AG04450 (cell line): ENCODE data around the gene CDH4. TPM values are rescaled to one million over a fixed set of nuclear protein-coding genes. Genes with fewer than 3 reads are reported as not detected.
"Not testable (repeated sequence)": the region's sequence is repeated elsewhere in the genome, so short reads cannot be mapped to it uniquely, and the experiment has no call there.

ENCODE experiments used
- CTCF ChIA-PET: fragments of 300-600, 350-600 bp; formaldehyde crosslinking; extraction: SDS; loops from one replicate; lab custom pipeline; 2022; ENCODE audit warnings: antibody characterized with exemption, inconsistent platforms; lab: Charles Lee
- POLR2A ChIA-PET: fragments of 350-600 bp; formaldehyde crosslinking; extraction: SDS; loops from one replicate; lab custom pipeline; 2021; ENCODE audit warnings: antibody characterized with exemption, inconsistent platforms; lab: Yijun Ruan, JAX
- DNase-seq: peaks from one replicate; pipeline ENCODE4 v3.0.0-alpha.2; 2011; ENCODE audit warnings: low read depth, low spot score
- H3K27ac ChIP-seq: one replicate; pipeline ENCODE4 v1.5.1; 2012; ENCODE audit warnings: low read depth, low read length, control low read depth
- H3K27me3 ChIP-seq: one replicate; pipeline ENCODE4 v1.6.0; 2012; ENCODE audit warnings: low read length; ENCODE audit not compliant: control insufficient read depth, insufficient read depth
- H3K4me3 ChIP-seq: 2 replicates; pipeline ENCODE4 v1.5.1; 2011; ENCODE audit warnings: mild to moderate bottlenecking, low read depth, low read length, control low read depth
- H3K9me3 ChIP-seq: 2 replicates; pipeline ENCODE4 v1.5.1; 2012; ENCODE audit warnings: low read length; ENCODE audit not compliant: control insufficient read depth, insufficient read depth
- CTCF ChIP-seq: IDR thresholded peaks from 2 replicates; pipeline ENCODE4 v1.5.1; 2011; ENCODE audit warnings: low read depth, low read length, control low read depth, inconsistent platforms
- polyA plus RNA-seq: library from polyadenylated mRNA; depleted of rRNA; stranded (reverse); fragments of >200 nt; gene quantifications from 2 replicates; pipeline ENCODE4 v1.2.3, GENCODE V29; 2011

The CDH4 gene
- polyA plus RNA-seq, 1 experiment: 1.6 TPM

GRCh38 chr20:61476956-61477355 is 224.9 kb downstream of the CDH4 start:
- POLR2A ChIA-PET: no interaction called here
- DNase-seq: no peak
- H3K27me3 ChIP-seq: no peaks in the 10 kb centered on the region
- CTCF ChIA-PET: interaction anchor here (0.5 kb wide), 1 partner anchor 1441 kb away, joined by 7 read pairs; no protein-coding TSS in a partner anchor
- TF ChIP-seq CTCF: no peak
- H3K4me3 ChIP-seq: no peak overlapping the region
- H3K9me3 ChIP-seq: peaks cover 5% of the 10 kb centered on the region; the same call in 1 of the 2 replicates
- H3K27ac ChIP-seq: no peak overlapping the region

GRCh38 chr20:61477451-61477861 is 225.4 kb downstream of the CDH4 start:
- POLR2A ChIA-PET: no interaction called here
- Histone ChIP-seq H3K27ac (no peak overlapping the region), H3K9me3 (peaks cover 5% of the 10 kb centered on the region; the same call in 1 of the 2 replicates), H3K4me3 (no peak overlapping the region), H3K27me3 (no peaks in the 10 kb centered on the region)
- no peak for TF ChIP-seq CTCF
- CTCF ChIA-PET: interaction anchor here (0.5 to 0.6 kb wide), 2 partner anchors 25 to 1442 kb away, joined by 3 to 7 read pairs; no protein-coding TSS in a partner anchor
- DNase-seq: no peak

- DNase-seq: no peak
These were observed 226.0 kb downstream of the CDH4 start for GRCh38 chr20:61478094-61478493.

GRCh38 chr20:61478611-61479305 is 226.7 kb downstream of the CDH4 start:
- Histone ChIP-seq H3K27ac (no peak overlapping the region), H3K27me3 (no peaks in the 10 kb centered on the region), H3K4me3 (no peak overlapping the region), H3K9me3 (peaks cover 5% of the 10 kb centered on the region; the same call in 1 of the 2 replicates)
- DNase-seq: no peak
- no peak for TF ChIP-seq CTCF
- POLR2A ChIA-PET: no interaction called here
- CTCF ChIA-PET: no interaction called here

More at GRCh38 chr20:61478094-61478493, 226.0 kb downstream of the CDH4 start:
- TF ChIP-seq CTCF: no peak
- ChIA-PET CTCF (no interaction called here), POLR2A (no interaction called here)
- no peaks in the 10 kb centered on the region for H3K27me3 ChIP-seq
- no peak overlapping the region for H3K4me3 ChIP-seq
- H3K27ac ChIP-seq: no peak overlapping the region
- peaks cover 5% of the 10 kb centered on the region; the same call in 1 of the 2 replicates for H3K9me3 ChIP-seq

GRCh38 chr20:61479433-61479832 is 227.4 kb downstream of the CDH4 start:
- H3K27me3 ChIP-seq, H3K4me3 ChIP-seq, H3K9me3 ChIP-seq, CTCF ChIA-PET, H3K27ac ChIP-seq, POLR2A ChIA-PET, DNase-seq: not testable (repeated sequence)
